ENCODE results near the gene IFITM5.

DNA sequence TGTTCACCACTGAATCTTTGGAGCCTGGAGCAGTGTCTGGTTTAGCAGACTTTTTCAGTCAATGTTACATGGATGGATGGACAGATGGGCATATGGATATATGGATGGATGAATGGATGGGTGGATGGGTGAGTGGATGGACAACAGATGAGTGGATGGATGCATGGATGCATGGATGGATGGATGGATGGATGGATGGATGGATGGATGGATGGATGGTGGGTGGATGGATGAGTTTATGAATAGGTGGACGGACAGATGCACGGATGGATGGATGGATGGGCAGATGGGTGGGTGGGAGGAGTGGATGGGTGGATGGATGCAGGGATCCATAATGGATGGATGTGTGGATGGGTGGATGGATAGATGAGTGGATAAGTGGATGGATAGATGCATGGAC is 43.5 kb downstream of the IFITM5 start:
- TF ChIP-seq YY1 (IDR thresholded peaks at IDR 0.05; ENCODE audit: low read depth) (no peak), EGR1 (IDR thresholded peaks at IDR 0.05) (no peak), REST (IDR thresholded peaks at IDR 0.05; ENCODE audit: low read depth) (no peak), NFIC (IDR thresholded peaks at IDR 0.05) (no peak), TEAD4 (IDR thresholded peaks at IDR 0.05) (no peak), CEBPB (IDR thresholded peaks at IDR 0.05) (no peak), RAD21 (IDR thresholded peaks at IDR 0.05; ENCODE audit: low read depth) (no peak), TAF1 (IDR thresholded peaks at IDR 0.05; ENCODE audit: low read depth) (no peak), CREB1 (IDR thresholded peaks at IDR 0.05; ENCODE audit: low read depth) (no peak), TCF12 (IDR thresholded peaks at IDR 0.05; ENCODE audit: low read depth) (no peak), EP300 (IDR thresholded peaks at IDR 0.05; ENCODE audit: borderline replicate concordance) (no peak), FOXM1 (IDR thresholded peaks at IDR 0.05; ENCODE audit: borderline replicate concordance, low read depth) (no peak)
- TF ChIP-seq, protein P1, sequence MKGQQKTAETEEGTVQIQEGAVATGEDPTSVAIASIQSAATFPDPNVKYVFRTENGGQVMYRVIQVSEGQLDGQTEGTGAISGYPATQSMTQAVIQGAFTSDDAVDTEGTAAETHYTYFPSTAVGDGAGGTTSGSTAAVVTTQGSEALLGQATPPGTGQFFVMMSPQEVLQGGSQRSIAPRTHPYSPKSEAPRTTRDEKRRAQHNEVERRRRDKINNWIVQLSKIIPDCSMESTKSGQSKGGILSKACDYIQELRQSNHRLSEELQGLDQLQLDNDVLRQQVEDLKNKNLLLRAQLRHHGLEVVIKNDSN (IDR thresholded peaks at IDR 0.05), result no peak
